Daoy (cell line): ENCODE measurements around the gene RELN. TPM values are rescaled to one million over a fixed set of nuclear protein-coding genes. Genes with fewer than 3 reads are reported as not detected.

Experiments
- DNase-seq: peaks from one replicate; pipeline ENCODE4 v3.0.0-alpha.2; 2015; ENCODE audit warnings: low read depth
- total RNA-seq: library from RNA; depleted of rRNA; stranded (reverse); fragments of >200 nt; shearing (Covaris generic); gene quantifications from 2 replicates; pipeline ENCODE4 v1.2.3, GENCODE V29; 2014

Gene RELN
- total RNA-seq, 1 experiment from 2014 or later = 1.7 TPM

DNA sequence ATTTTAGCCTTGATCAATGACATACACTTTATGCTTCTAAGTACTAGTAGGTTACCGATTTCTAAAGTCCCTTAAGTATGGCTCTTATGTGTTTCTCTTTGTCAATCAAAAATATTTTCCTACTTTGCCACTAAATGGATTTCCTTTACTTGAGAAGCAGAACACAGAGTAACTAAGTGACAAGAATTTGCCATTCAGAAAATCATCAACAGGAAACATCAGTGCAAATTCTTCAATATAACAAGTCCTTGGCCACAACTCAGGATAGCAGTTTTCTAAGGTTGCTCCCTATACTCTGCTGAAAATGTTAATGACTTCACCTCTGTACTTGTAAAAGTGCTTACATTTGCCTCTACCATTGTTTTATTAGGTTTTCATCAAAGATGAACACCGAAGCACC, 303.8 kb downstream of the RELN start:
- no peak for DNase-seq

DNA sequence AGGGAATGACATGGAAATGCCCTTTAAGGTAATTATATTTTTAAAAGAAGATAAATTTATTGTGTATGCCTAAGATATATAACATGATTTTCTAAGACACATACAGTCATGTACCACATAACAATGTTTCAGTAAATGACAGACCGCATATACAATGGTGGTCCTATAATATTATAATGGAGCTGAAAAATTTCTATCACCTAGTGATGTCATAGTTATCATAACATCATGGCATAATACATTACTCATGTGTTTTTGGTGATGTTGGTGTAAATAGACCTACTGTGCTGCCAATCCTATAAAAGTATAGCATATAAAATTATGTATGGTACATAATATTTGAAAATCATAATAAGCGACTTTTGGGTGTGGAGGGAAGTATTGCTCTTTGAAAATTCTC, 306.1 kb downstream of the RELN start:
- DNase-seq = no peak

DNA sequence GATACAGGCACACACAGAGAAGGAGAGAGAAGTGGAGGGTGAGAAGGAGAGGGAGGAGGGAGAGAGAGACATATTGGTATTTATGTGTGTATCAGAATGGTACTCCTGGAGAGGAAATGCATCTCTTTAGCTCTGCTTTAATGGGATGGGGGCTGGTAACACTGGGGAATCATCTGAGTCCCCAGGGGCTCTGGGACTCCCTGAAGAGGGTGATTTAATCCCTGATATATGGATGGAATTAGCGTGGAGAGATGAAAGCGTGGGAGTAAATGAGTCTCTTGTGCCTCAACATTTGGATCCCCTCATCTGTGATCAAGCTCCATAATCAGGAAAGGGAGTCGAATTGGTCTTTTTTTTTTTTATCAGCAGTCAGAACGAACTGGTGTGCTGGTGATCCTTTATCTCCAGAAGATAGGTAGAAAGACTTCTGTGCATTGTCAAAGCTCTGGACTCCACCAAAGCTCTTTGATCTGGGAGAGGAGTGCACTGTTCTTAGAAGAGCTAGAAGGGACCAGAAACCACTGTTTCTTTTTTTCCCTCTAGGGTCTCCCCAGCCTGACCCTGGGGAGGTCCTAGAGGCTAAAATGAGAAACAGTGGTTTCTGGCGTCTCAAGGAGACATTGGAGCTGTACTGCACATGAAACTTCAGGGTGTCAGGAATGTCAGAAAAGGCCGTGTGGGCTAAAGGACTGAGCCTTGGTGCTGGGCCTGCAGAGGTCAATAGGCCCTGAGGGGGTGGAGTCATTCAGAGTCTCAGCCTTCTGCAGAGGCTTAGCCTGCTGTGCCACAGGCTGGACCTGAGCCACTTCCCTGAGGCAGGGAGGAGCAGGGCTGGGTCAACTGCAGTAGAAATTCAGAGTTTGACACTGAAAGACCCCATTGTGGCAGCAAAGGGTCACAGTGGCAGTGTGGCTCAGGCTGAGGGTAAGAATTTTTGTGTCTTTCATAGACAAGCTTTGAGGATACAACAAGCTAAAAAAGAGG, 309.0 kb downstream of the RELN start:
- DNase-seq = peak; percentile 19

DNA sequence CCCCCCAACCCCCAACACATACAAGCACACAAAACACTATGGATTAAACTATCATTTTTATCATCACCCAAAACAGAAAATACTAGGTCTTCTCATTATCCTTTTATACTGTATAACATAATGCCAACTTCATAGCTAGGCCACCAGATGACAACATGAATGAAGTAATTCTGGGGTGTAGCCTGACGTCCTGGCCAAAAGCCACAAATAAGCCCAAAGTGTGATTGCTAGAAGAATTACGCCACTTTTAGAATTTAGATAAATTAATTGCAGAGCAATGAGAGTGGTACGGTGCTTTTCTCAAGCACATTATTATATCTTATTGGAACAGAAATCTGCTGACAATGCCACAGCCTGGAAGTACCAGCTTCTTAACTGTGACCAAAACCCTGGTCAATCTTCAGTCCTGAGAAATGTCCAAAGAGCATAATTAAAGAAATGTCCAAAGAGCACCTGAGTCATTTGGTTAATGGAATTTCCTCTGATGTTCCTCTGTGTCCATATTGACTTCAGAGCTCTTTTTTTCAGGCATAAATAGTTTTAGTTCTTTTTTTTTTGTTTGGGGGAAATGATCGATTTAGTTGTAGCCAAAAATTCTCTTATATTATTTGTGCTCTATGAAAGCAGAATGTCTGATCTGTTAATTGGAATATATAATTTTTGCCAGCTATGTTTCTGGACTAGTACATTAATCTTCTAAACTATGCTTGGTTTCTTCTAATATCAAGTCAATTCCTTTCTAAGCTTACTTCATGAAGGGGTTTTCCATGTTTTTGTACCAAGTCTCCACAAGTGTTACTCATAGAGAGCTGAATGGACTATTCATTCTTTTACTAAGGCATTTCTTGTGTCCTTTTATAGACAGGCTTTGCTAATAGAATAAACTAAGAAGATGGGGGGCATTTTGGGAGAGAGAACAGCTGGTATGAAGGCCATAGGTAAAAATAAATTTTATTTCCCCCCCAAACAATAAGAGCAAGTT, 310.0 kb downstream of the RELN start:
- DNase-seq = no peak

DNA sequence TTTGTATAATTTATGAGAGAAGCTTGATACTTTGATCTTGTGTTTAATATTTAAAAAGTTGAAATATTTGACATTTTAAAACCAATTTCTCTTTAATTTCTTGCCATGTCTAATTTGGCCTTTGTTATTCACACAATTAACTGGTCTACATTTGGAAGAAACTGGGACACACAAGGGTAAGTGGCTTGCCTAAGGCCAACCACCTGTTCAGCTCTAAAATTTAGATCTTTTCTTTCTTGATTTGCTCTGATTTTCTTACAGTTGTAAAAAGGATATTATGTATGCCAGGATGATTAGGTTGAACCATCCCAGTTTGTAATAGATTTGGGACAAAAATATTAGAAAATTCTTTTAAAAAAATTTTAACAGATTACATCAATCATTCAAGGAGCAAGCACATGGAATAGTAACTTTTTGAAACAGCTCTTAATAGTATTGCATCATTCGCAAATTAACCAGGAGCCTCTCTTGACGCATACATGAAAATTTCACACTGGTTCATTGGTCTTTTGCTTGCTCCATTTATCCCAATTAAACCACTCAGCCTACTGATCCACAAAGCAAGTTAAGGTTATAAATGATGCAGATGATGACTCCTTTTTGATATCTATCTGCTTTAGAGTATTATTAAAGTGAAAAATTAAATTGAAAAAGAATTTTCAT, 321.0 kb downstream of the RELN start:
- no peak for DNase-seq

DNA sequence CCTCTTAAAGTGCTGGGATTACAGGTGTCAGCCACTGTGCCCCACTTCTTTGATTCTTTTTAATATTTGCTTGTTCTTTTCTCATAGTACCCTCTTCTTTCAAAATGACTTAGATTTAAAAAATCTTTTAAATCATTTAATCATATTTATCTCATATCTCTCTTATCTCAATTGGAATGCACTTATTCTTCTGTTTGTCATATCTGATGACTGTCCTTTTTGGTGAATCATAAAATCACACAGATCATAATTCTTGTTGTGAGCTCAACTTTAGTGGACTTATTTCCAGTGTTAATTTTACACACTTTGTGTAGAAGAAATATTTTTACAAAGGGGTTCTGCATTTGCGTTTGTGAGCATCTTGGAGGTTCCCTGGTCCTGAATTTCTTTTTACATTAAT, 323.1 kb downstream of the RELN start:
- no peak for DNase-seq

DNA sequence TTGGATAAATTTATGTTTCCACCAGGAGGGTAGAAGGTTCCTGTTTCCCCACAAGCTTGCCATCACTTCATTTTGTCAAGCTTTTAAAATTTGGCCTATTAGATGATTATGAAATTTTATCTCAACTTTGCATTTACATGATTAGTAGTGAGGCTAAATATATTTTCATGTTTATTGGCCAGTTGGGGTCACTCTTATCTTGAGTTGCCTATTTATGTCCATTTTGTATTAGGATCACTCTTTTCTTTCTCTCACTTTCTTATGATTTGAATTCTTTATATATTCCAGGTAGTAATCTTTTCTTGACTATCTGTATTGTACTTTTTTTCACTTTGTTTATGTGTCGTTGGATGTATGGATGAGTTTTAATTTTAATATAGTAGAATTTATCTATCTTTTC, 324.9 kb downstream of the RELN start:
- no peak for DNase-seq

DNA sequence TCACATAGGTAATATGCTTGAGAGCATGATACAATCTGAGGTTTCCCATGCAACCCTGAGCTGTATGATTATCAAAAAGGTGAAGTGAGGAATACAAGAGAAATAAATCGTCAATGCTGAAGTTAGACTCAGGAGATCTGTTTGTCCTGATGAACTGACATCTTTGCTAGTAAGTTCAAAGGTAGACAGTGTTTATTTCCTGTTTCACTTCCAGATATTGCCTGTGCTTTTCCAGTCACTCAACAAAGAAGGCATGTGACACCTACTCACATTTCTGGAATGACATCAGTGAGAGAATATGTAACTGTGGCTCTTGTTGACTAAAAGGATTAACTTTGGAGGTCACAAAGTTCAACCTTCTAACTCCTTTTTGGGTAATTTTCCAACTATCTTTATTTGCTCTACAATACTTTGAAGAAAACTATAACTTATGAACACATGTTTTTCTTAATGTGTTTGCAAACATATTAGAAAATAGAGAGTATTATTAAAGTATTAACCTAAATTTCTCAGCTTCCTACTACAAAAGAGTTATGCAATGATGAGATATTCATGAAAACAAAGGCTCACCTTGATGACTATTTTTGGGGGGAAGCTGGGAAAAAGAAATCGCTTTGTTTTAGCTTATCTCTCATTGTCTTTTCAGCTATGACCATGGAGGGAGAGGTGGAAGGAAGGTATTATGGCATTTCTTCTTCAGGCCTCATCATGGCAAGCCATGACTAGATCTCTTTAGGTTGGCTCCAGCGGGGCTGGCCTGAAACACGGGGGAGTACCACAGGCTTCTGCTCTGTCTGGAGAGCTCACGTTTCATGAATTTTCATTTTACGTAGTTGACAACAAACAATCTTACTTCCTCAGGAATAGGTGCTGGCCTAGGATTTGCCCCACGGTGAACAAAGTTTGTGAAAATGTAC, 328.7 kb downstream of the RELN start:
- peak; percentile 79 for DNase-seq

DNA sequence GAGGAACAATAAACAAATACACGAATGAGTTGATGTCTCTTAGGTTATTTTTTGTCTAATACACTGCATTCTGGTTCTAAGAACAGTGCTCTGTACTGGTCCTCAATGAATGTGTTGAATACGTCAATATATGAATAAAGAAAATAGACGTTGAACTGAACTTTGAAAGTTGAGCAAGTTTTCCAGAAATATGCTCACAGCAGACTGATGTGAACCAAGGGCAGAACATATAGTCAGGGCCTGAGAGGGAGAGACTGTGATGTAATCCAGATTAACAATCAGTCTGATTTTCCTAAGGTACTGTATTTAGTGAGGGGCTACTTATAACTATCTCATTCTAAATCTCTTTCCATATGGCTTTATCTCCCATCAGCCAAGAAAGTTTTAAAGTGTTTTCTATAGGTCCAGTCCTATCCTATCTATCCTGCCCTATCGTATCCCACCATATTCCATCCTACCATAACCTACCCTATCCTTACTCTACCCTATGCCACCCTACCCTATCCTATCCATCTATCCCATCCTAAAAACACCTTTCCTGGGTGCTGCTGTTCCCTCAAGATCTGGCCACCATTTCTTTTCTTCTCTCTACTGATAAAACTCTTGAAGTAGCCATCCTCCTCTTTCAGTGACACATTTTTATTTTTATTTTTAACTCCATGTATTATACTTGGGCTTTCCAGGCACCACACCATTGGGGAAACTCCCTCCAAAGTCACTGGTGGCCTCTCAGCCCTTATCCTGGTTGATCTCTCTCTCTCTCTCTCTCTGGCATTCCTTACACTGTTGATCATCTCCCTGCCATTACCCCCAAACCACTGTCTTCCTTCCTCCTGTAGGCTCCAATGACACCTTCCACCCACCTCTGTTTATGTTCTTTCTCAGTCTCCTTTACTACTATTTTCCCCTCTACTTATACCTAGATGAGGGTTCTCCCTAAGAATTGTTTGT, 331.1 kb downstream of the RELN start:
- DNase-seq = peak; percentile 65

DNA sequence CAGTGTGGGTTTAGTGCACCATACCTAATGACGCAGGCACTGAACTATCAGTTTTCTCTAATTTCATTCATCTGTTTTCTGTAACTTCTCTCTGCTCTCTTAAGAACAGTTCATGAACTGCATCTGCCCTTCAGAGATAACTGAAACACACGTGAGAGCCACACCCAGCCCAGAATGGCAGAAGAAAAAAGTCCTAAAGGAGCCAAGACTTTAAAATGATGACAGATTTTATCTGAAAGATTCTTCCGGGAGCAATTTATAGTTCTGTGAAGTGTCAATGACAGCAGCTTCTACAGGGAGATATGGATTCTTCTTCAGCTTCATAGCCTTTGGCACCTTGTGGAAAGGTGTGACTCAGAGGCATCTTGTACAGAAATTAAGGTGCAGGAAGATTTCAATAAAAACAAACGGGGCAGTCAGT, 332.0 kb downstream of the RELN start:
- no peak for DNase-seq

DNA sequence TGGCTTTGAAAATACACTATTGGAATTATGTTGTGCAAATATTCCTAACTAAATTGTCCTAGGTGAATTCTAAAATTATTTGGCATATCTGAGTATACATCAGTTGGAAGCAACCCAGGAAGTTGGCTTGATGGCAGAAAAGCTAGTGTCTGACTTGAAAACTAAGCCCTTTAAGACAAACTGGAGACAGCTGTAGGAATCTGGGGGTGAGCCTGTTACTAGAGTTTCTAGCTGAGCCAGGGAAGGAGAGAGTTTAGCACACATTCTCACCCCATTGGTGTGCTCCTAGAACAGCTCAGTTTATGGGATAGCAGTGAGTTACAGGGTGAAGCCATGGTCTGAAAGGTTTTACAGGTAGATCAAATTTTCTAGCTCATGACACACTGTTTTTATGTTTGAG, 333.2 kb downstream of the RELN start:
- DNase-seq = no peak

DNA sequence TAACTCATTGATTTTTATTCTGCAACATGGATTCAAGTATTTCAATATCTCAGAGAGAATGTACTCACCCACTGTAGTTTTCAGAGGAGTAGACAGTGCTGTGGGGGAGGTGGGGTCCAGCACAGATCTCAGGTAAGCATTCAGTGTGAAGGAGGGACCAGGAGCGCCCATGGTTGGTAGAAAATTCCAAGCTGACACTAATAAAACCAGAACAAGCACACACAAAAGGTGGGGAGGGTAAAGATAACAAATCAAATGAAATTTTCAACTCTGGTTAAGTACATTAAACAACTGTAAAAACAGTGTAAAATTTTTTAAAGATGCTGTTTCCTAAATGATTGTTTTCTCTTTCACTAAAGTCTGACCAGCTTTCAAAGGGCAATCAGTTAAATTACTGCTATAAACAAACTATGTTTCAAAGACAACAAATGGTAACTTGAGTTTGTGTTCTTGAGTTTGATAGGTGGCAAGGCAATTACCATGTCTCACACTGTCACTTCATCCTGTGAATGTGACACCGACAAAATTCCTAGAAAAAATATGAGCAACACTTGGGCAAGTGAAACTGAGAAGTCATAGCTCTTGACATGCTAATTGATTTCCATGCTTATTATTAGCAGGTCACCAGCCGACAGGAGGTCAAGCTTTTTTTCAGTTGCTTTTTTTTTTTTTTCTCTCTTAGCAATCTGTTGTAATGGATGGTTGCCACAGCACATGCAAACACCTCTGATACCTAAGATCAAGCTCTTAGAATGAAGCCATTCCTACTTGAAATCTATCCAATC, 337.7 kb downstream of the RELN start:
- no peak for DNase-seq

DNA sequence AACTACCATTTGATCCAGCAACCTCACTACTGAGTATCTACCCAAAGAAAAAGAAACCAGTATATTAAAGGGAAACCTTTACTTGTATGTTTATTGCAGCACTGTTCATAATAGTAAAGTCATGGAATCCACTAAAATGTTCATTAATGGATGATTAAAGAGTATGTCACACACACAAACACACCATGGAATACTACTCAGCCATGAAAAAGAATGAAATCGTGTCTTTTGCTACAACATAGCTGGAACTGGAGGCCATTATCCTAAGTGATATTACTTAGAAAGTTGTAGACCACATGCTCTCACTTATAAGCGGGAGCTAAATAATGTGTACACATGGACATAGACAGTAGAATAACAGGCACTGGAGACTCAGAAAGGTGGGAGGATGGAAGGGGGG, 340.4 kb downstream of the RELN start:
- no peak for DNase-seq

DNA sequence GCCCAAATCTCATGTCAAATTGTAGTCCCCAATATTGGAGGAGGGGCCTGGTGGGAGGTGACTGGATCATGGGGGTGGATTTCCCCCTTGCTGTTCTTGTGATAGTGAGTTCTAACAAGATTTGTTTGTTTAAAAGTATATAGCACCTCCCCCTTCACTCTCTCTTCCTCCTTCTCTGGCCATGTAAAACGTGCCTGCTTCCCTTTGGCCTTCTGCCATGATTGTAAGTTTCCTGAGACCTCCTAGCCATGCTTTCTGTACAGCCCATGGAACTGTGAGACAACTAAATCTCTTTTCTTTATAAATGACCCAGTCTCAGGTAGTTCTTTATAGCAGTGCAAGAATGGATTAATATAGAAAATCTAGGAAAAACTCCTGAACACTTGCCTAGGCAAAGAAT, 341.3 kb downstream of the RELN start:
- DNase-seq = no peak

DNA sequence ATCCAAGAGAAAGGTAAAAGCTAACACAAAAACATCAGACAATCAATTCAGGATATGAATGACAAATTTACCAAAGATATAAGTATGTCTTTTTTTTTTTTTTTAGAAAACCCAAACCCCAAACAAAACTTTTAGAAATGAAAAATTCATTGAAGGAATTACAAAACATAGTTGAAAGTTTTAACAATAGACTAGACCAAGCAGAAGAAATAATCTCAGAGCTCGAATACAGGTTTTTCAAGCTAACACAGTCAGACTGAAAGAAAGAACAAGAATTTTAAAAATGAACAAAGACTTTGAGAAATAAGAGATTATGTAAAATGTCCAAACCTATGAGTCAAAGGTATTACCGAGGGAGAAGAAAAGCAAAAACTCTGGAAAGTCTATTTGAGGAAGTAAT, 345.1 kb downstream of the RELN start:
- no peak for DNase-seq

DNA sequence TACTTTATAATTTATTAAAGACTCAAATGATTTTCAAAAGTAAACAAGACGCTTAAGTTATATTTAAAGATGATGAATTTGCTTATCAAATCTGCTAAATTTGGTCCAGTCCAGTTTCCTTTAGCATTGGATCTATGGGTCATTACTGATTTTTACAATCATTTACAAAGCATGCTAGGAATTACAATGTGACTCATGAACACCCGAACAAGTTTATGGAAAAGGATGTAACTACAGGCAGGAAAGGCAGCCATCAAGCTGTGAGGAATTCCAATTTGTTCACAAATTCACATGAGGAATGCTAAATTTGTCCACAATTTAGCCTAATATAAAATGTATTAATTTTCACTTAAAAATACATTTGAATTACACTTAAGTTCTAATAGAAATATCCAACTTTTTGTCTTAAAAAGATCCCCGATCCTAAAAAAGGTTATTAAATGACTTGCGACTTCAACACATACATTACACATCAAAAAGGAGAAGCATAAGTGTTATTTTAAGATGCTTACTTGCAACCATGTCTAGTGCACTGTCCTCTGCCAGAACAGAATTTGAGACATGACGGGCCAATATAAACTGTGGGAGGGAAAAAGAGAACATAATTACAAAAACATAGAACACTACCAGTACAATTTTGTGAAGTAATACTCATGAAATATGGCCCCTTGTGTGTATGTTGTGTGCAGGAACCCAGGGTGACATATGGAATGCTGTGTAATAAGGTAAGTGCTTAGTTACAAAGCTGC, 349.3 kb downstream of the RELN start:
- peak; percentile 53 for DNase-seq

DNA sequence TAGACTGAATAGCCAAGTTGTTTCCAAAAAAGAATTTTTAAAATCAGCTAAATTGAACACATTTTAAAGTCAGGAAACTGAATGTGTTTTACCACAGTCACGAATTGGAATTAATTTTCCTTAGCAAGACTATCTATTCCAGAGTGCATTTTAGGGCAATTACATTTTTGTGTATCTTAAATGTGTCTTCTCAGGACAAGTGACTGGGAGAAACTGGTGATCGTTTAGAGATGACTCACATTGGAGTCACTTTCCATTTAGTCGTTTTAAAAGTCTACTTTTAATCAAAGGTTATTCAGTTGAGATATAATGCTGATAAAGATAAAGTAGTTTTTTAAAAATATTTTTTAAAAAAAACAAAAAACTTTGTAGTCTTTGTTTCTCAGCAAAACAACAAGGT, 351.7 kb downstream of the RELN start:
- DNase-seq = no peak

DNA sequence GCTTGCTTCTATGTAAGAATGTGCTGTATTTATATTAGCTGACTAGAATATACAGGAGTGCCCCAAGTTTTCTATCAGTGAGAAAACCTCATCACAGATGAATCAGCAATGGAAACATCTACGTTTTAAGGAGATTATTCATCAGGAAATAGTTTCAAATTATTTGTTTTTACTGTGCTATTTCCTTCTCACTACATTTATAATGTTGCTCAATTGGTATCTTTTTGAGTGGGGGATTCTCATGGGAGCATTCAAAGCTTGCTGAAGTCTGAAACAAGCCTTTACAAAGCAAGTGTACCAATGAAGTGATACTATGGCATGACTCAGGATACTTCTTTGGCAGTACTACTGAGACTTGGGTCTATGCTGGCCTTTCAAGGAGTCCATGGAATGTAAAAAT, 352.4 kb downstream of the RELN start:
- DNase-seq = peak; percentile 59
